SK-N-SH (cell line): ENCODE results near the gene CX3CR1.

Experiments
- CTCF ChIP-seq: fragments of 200-600 bp; sonication (generic); IDR thresholded peaks from 2 replicates; pipeline ENCODE4 v1.6.1; 2017; ENCODE audit warnings: antibody characterized with exemption, mild to moderate bottlenecking, moderate library complexity
- EP300 ChIP-seq, 2 experiments: IDR thresholded peaks; 2 replicates each; pipeline versions ENCODE4 v1.4.0 to v1.6.1; 2012; ENCODE audit warnings: borderline replicate concordance in 1 of 2, low read depth in 1 of 2, low read length in 1 of 2
- EZH2phosphoT487 ChIP-seq: fragments of 200-600 bp; sonication (generic); IDR thresholded peaks from 2 replicates; pipeline ENCODE4 v1.6.1; 2017; ENCODE audit warnings: low read depth, mixed run types, mild to moderate bottlenecking, antibody characterized with exemption, moderate library complexity, borderline replicate concordance
- GATA2 ChIP-seq: sonication (generic); formaldehyde crosslinking; IDR thresholded peaks from 2 replicates; pipeline ENCODE4 v1.5.0; 2020; ENCODE audit warnings: mild to moderate bottlenecking, missing genetic modification reagents
- IRF3 ChIP-seq: fragments of 150-350 bp; IDR thresholded peaks from 2 replicates; pipeline ENCODE4 v1.6.1; 2016; ENCODE audit warnings: mild to moderate bottlenecking, low read depth, low read length
- MAX ChIP-seq: IDR thresholded peaks from 2 replicates; pipeline ENCODE4 v1.4.0; 2012; ENCODE audit warnings: low read depth
- POLR2AphosphoS5 ChIP-seq: IDR thresholded peaks from 2 replicates; pipeline ENCODE4 v1.6.1; 2012; ENCODE audit warnings: low read depth, low read length
- RAD21 ChIP-seq: IDR thresholded peaks from 2 replicates; pipeline ENCODE4 v1.6.1; 2012; ENCODE audit warnings: mild to moderate bottlenecking, low read length
- SIN3A ChIP-seq: IDR thresholded peaks from 2 replicates; pipeline ENCODE4 v1.6.1; 2012; ENCODE audit warnings: low read depth, mild to moderate bottlenecking, low read length, moderate library complexity, borderline replicate concordance
- SMC3 ChIP-seq: IDR thresholded peaks from 2 replicates; pipeline ENCODE4 v1.6.1; 2012; ENCODE audit warnings: low read depth, low read length, improper control_type of control experiment
- TAF1 ChIP-seq: IDR thresholded peaks from 2 replicates; pipeline ENCODE4 v1.6.1; 2012; ENCODE audit warnings: low read depth, mild to moderate bottlenecking, low read length, moderate library complexity, borderline replicate concordance
- USF2 ChIP-seq: fragments of 150-350 bp; IDR thresholded peaks from 2 replicates; pipeline ENCODE4 v1.6.1; 2017; ENCODE audit warnings: antibody characterized with exemption, low read length, low read depth, borderline replicate concordance
- TF ChIP-seq, protein P1 (sequence below): IDR thresholded peaks from 2 replicates; pipeline ENCODE4 v1.4.0; 2012; ENCODE audit warnings: low read depth, borderline replicate concordance

- TF ChIP-seq CTCF (no peak), SIN3A (no peak), USF2 (no peak), TAF1 (no peak), EP300 (IDR thresholded peaks at IDR 0.05; ENCODE audit: borderline replicate concordance in 1 of 2, low read depth in 1 of 2, low read length in 1 of 2) (no peak), POLR2AphosphoS5 (no peak), IRF3 (no peak), RAD21 (no peak), GATA2 (CRISPR knock-in tag) (no peak), EZH2phosphoT487 (no peak), MAX (no peak), SMC3 (no peak)
- TF ChIP-seq, protein P1, sequence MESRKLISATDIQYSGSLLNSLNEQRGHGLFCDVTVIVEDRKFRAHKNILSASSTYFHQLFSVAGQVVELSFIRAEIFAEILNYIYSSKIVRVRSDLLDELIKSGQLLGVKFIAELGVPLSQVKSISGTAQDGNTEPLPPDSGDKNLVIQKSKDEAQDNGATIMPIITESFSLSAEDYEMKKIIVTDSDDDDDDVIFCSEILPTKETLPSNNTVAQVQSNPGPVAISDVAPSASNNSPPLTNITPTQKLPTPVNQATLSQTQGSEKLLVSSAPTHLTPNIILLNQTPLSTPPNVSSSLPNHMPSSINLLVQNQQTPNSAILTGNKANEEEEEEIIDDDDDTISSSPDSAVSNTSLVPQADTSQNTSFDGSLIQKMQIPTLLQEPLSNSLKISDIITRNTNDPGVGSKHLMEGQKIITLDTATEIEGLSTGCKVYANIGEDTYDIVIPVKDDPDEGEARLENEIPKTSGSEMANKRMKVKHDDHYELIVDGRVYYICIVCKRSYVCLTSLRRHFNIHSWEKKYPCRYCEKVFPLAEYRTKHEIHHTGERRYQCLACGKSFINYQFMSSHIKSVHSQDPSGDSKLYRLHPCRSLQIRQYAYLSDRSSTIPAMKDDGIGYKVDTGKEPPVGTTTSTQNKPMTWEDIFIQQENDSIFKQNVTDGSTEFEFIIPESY, result no peak
These were observed 735 bp upstream of the CX3CR1 start for GRCh38 chr3:39280571-39280970.
